GM12878 (cell line): ENCODE data around the gene ZNF577. TPM values are rescaled to one million over a fixed set of nuclear protein-coding genes. Genes with fewer than 3 reads are reported as not detected.
A peak's percentile ranks its signal among the peaks of the same experiment; 100 is the strongest.

ENCODE experiments used
- ATAC-seq: fragments of 200-7000 bp; cut with Tn5 transposase; 3 replicates; pipeline ENCODE4 v1.9.1; 2020; ENCODE audit warnings: mild to moderate bottlenecking, moderate library complexity
- BruUV-seq: library from RNA; stranded (reverse); fragments of 400-500 nt; replicated peaks from 2 replicates; lab custom pipeline; 2021; lab: Mats Ljungman, UMichigan
- CTCF ChIA-PET: fragments of 300-600 bp; sonication (Branson Sonifier 250); formaldehyde crosslinking; extraction: SDS; loops from one replicate; lab custom pipeline; 2021; ENCODE audit warnings: inconsistent platforms; lab: Yijun Ruan, JAX
- POLR2A ChIA-PET: fragments of 350-600 bp; formaldehyde crosslinking; extraction: SDS; loops from one replicate; lab custom pipeline; 2021; ENCODE audit warnings: inconsistent platforms; lab: Charles Lee
- RAD21 ChIA-PET: fragments of 300-600 bp; sonication (Branson Sonifier 250); formaldehyde crosslinking; loops from one replicate; lab custom pipeline; 2023; ENCODE audit warnings: antibody characterized with exemption; ENCODE audit not compliant: unreplicated experiment; lab: Charles Lee
- SMC1A ChIA-PET: fragments of 300-600 bp; sonication (Branson Sonifier 250); formaldehyde crosslinking; loops from one replicate; lab custom pipeline; 2023; ENCODE audit not compliant: unreplicated experiment, uncharacterized antibody; lab: Charles Lee
- DNase-seq: peaks from one replicate; pipeline ENCODE4 v3.0.0-alpha.2; 2011; ENCODE audit warnings: low read depth, low spot score
- FAIRE-seq: peaks from 3 replicates; lab custom pipeline; 2011; peaks lifted over from hg19 to GRCh38; lab: Jason Lieb, UNC
- H2AFZ ChIP-seq: 2 replicates; pipeline ENCODE4 v1.6.0; 2011; ENCODE audit warnings: low read depth, low read length, control low read depth; ENCODE audit not compliant: control insufficient read depth
- H3K27ac ChIP-seq: 2 replicates; pipeline ENCODE4 v1.5.1; 2011; ENCODE audit warnings: control low read depth; ENCODE audit not compliant: control insufficient read depth, insufficient read depth
- H3K27me3 ChIP-seq, 2 experiments: replicated peaks in 1 of 2; 2 replicates each; pipeline versions ENCODE4 v1.6.0 to v1.6.1; 2011; ENCODE audit warnings: low read length in 1 of 2; ENCODE audit not compliant: control insufficient read depth in 2 of 2, insufficient read depth in 2 of 2
- H3K36me3 ChIP-seq, 2 experiments: 2 replicates each; pipeline ENCODE4 v1.5.1; 2011; ENCODE audit warnings: low read length in 1 of 2; ENCODE audit not compliant: control insufficient read depth in 2 of 2, insufficient read depth in 2 of 2
- H3K4me1 ChIP-seq: 2 replicates; pipeline ENCODE4 v1.6.1; 2011; ENCODE audit warnings: mild to moderate bottlenecking, low read length, moderate library complexity, mixed read lengths; ENCODE audit not compliant: control insufficient read depth, insufficient read depth
- H3K4me2 ChIP-seq: 2 replicates; pipeline ENCODE4 v1.6.0; 2011; ENCODE audit warnings: control low read depth; ENCODE audit not compliant: control insufficient read depth, insufficient read depth
- H3K4me3 ChIP-seq: fragments of 200-600 bp; sonication (generic); 2 replicates; pipeline ENCODE4 v1.5.1; 2016
- H3K79me2 ChIP-seq: 2 replicates; pipeline ENCODE4 v1.6.0; 2011; ENCODE audit warnings: low read length; ENCODE audit not compliant: control insufficient read depth, insufficient read depth
- H3K9ac ChIP-seq: 2 replicates; pipeline ENCODE4 v1.8.0; 2011; ENCODE audit warnings: low read length, control low read depth, mixed read lengths; ENCODE audit not compliant: control insufficient read depth, insufficient read depth
- H3K9me3 ChIP-seq: replicated peaks from 3 replicates; pipeline ENCODE4 v1.5.1; 2011; ENCODE audit warnings: mild to moderate bottlenecking, low read length; ENCODE audit not compliant: control insufficient read depth, insufficient read depth
- H4K20me1 ChIP-seq: 2 replicates; pipeline ENCODE4 v1.6.0; 2011; ENCODE audit not compliant: control insufficient read depth, insufficient read depth
- BMI1 ChIP-seq: fragments of 450-650 bp; IDR thresholded peaks from 2 replicates; pipeline ENCODE4 v1.6.1; 2016; ENCODE audit warnings: mild to moderate bottlenecking, moderate library complexity, borderline replicate concordance
- BRCA1 ChIP-seq: IDR thresholded peaks from 2 replicates; pipeline ENCODE4 v1.6.1; 2011; ENCODE audit warnings: low read depth, low read length, improper control_type of control experiment
- CBFB ChIP-seq: IDR thresholded peaks from 2 replicates; pipeline ENCODE4 v1.6.1; 2016; ENCODE audit warnings: antibody characterized with exemption, low read depth
- CEBPB ChIP-seq, 2 experiments: fragments of 150-350 bp in 1 of 2; IDR thresholded peaks; 2 replicates each; pipeline ENCODE4 v1.6.1; 2012 to 2014; ENCODE audit warnings: low read depth in 2 of 2, low read length in 2 of 2, borderline replicate concordance in 1 of 2, inconsistent platforms in 1 of 2
- CHD4 ChIP-seq: fragments of 200-600 bp; sonication (generic); IDR thresholded peaks from 2 replicates; pipeline ENCODE4 v1.6.1; 2016; ENCODE audit warnings: mild to moderate bottlenecking
- CREM ChIP-seq: IDR thresholded peaks from 2 replicates; pipeline ENCODE4 v1.6.1; 2014; ENCODE audit warnings: antibody characterized with exemption, low read depth
- FOXM1 ChIP-seq: IDR thresholded peaks from 2 replicates; pipeline ENCODE4 v1.6.1; 2012; ENCODE audit warnings: low read depth, mild to moderate bottlenecking, inconsistent platforms, low read length, moderate library complexity
- HDAC6 ChIP-seq: fragments of 200-600 bp; sonication (generic); IDR thresholded peaks from one replicate; pipeline ENCODE4 v1.8.0; 2017; ENCODE audit warnings: antibody characterized with exemption; ENCODE audit not compliant: unreplicated experiment
- KDM1A ChIP-seq: fragments of 200-600 bp; sonication (generic); IDR thresholded peaks from 2 replicates; pipeline ENCODE4 v1.6.1; 2016; ENCODE audit warnings: borderline replicate concordance
- LARP7 ChIP-seq: fragments of 450-650 bp; IDR thresholded peaks from 2 replicates; pipeline ENCODE4 v1.6.1; 2017; ENCODE audit warnings: mild to moderate bottlenecking
- NFIC ChIP-seq: IDR thresholded peaks from 2 replicates; pipeline ENCODE4 v1.6.1; 2012; ENCODE audit warnings: low read depth, mild to moderate bottlenecking, inconsistent platforms, low read length, moderate library complexity
- PML ChIP-seq: IDR thresholded peaks from 2 replicates; pipeline ENCODE4 v1.6.1; 2012; ENCODE audit warnings: low read length, inconsistent platforms
- POU2F2 ChIP-seq: IDR thresholded peaks from 3 replicates; pipeline ENCODE4 v1.6.1; 2011; ENCODE audit warnings: low read depth, mild to moderate bottlenecking, low read length, borderline replicate concordance
- SIN3A ChIP-seq: IDR thresholded peaks from 2 replicates; pipeline ENCODE4 v1.6.1; 2012; ENCODE audit warnings: low read depth, low read length, improper control_type of control experiment
- SMARCA5 ChIP-seq: fragments of 450-650 bp; IDR thresholded peaks from 2 replicates; pipeline ENCODE4 v1.6.1; 2017; ENCODE audit warnings: mild to moderate bottlenecking
- TAF1 ChIP-seq: IDR thresholded peaks from 2 replicates; pipeline ENCODE4 v1.6.1; 2011; ENCODE audit warnings: mild to moderate bottlenecking, low read depth, low read length, borderline replicate concordance
- WRNIP1 ChIP-seq: IDR thresholded peaks from 2 replicates; pipeline ENCODE4 v1.6.1; 2011; ENCODE audit warnings: low read depth, low read length, improper control_type of control experiment, borderline replicate concordance
- WGBS: methylation state at CpG from one replicate; pipeline ENCODE4 v1.1.6; 2016; ENCODE audit warnings: low lambda C conversion rate; ENCODE audit not compliant: insufficient replicate concordance, insufficient coverage; ENCODE audit errors: missing lambda C conversion rate; 5-methylcytosine and 5-hydroxymethylcytosine counted together
- in situ Hi-C: fragments of 300-500 bp; cut with MboI; formaldehyde crosslinking; loops from 9 replicates; pipeline ENCODE4 v1.14.3; 2018; ENCODE audit warnings: mixed read lengths
- intact Hi-C: fragments of 100-400 bp; cut with micrococcal nuclease; formaldehyde crosslinking; loops from one replicate; pipeline ENCODE4 v1.14.2; 2022; ENCODE audit not compliant: unreplicated experiment
- polyA plus RNA-seq, 11 experiments: library from polyadenylated mRNA; depleted of rRNA in 4 of 11; unstranded in 6 of 11; stranded (reverse) in 5 of 11; fragments of >200 nt; fragmentation: Nextera tagmentation in 4 of 11; fragmentation: Illumina TruSeq in 1 of 11; extraction: Ambion mirVana in 4 of 11; extraction: Trizol in 1 of 11; gene quantifications; 1 replicate in 1 of 11; 2 replicates in 10 of 11; pipeline versions ENCODE4 v1.2.1 to v1.2.3, GENCODE V29; 2011 to 2016; ENCODE audit warnings: inconsistent platforms in 2 of 11, missing spikeins in 2 of 11, low read depth in 1 of 11
- total RNA-seq, 4 experiments: library from RNA; depleted of rRNA in 3 of 4; stranded (reverse); fragments of >200 nt in 3 of 4; fragmentation: Illumina TruSeq in 1 of 4; extraction: Trizol in 1 of 4; gene quantifications; 2 replicates each; pipeline versions ENCODE4 v1.2.1 to v1.2.3, GENCODE V29; 2013 to 2021
- TF ChIP-seq, protein P1 (sequence below): IDR thresholded peaks from 2 replicates; pipeline ENCODE4 v1.6.1; 2011; ENCODE audit warnings: mild to moderate bottlenecking, low read depth, low read length, moderate library complexity; ENCODE audit not compliant: insufficient replicate concordance
- TF ChIP-seq, protein P2 (sequence below): IDR thresholded peaks from 2 replicates; pipeline ENCODE4 v1.6.1; 2012; ENCODE audit warnings: low read depth, low read length, improper control_type of control experiment
- TF ChIP-seq, protein P3 (sequence below): fragments of 450-650 bp; IDR thresholded peaks from 2 replicates; pipeline ENCODE4 v1.6.1; 2017; ENCODE audit warnings: mild to moderate bottlenecking, low read depth, inconsistent platforms; ENCODE audit not compliant: poor library complexity, severe bottlenecking

Gene ZNF577
- total and polyA plus RNA-seq, 10 of the 15 experiments (the other 5 are each of a cell fraction or from before 2014, with no cell fraction given): 1.0 to 6.1 (median 4.5) TPM

DNA sequence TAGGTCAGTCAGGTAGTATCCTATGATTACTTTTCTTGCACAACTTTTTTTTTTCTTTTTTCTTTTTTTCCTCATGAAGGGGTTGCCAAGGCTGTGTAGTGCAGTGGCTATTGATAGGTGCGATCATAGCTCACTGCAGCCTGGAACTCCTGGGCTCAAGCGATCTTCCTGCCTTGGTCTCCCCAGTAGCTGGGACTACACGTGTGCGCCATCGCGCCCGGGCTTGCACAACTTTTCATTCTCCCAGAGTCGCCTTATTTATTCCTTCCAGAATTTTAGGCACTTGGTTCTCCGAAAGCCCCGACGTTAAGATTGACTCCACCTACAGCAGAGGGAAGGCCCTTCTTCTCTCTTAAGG lies 38.7 kb upstream of the ZNF577 start:
- H3K27me3 ChIP-seq: no peaks in the 10 kb centered on the region
- ChIA-PET RAD21 (no interaction called here), SMC1A (no interaction called here), CTCF (no interaction called here), POLR2A (no interaction called here)
- H3K4me3 ChIP-seq: peak overlapping the region; percentile 77
- intact Hi-C loops (loop anchor here (2.0 to 10.0 kb wide), 3 partner anchors 60 to 311 kb away; partner anchors contain the start of genes ZNF350 and ZNF432), in situ Hi-C loops (no loop called here)
- H4K20me1 ChIP-seq: no peaks in the 10 kb centered on the region
- WGBS: 67% methylated on average over 11 of the region's 11 CpGs
- peaks cover 12% of the 10 kb centered on the region for H3K9me3 ChIP-seq
- H3K4me2 ChIP-seq: peak overlapping the region; percentile 28
- no peak for TF ChIP-seq FOXM1
- no peak for TF ChIP-seq HDAC6
- no peak for TF ChIP-seq POU2F2
- no peak for TF ChIP-seq LARP7
- TF ChIP-seq NFIC: no peak
- TF ChIP-seq CHD4: no peak
- TF ChIP-seq, protein P1, sequence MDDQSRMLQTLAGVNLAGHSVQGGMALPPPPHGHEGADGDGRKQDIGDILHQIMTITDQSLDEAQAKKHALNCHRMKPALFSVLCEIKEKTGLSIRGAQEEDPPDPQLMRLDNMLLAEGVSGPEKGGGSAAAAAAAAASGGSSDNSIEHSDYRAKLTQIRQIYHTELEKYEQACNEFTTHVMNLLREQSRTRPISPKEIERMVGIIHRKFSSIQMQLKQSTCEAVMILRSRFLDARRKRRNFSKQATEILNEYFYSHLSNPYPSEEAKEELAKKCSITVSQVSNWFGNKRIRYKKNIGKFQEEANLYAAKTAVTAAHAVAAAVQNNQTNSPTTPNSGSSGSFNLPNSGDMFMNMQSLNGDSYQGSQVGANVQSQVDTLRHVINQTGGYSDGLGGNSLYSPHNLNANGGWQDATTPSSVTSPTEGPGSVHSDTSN: no peak
- TF ChIP-seq TAF1: no peak
- TF ChIP-seq WRNIP1: no peak
- no peak for TF ChIP-seq BMI1
- TF ChIP-seq CREM: no peak
- no peak for TF ChIP-seq BRCA1
- no peak for TF ChIP-seq PML
- TF ChIP-seq, protein P2, sequence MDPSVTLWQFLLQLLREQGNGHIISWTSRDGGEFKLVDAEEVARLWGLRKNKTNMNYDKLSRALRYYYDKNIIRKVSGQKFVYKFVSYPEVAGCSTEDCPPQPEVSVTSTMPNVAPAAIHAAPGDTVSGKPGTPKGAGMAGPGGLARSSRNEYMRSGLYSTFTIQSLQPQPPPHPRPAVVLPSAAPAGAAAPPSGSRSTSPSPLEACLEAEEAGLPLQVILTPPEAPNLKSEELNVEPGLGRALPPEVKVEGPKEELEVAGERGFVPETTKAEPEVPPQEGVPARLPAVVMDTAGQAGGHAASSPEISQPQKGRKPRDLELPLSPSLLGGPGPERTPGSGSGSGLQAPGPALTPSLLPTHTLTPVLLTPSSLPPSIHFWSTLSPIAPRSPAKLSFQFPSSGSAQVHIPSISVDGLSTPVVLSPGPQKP: no peak
- TF ChIP-seq SIN3A: no peak
- TF ChIP-seq, protein P3, sequence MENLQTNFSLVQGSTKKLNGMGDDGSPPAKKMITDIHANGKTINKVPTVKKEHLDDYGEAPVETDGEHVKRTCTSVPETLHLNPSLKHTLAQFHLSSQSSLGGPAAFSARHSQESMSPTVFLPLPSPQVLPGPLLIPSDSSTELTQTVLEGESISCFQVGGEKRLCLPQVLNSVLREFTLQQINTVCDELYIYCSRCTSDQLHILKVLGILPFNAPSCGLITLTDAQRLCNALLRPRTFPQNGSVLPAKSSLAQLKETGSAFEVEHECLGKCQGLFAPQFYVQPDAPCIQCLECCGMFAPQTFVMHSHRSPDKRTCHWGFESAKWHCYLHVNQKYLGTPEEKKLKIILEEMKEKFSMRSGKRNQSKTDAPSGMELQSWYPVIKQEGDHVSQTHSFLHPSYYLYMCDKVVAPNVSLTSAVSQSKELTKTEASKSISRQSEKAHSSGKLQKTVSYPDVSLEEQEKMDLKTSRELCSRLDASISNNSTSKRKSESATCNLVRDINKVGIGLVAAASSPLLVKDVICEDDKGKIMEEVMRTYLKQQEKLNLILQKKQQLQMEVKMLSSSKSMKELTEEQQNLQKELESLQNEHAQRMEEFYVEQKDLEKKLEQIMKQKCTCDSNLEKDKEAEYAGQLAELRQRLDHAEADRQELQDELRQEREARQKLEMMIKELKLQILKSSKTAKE: no peak
- TF ChIP-seq CEBPB (IDR thresholded peaks at IDR 0.05; ENCODE audit: borderline replicate concordance in 1 of 2, low read depth in 2 of 2, low read length in 2 of 2): no peak
- TF ChIP-seq KDM1A: no peak
- no peak for TF ChIP-seq SMARCA5
- no peak for TF ChIP-seq CBFB
- H3K27ac ChIP-seq: peak overlapping the region; percentile 70; the same call in 1 of the 2 replicates
- H3K36me3 ChIP-seq: peaks cover 0 to 7% of the 10 kb centered on the region in 2 experiments; a peak in 1 of 4 replicates
- peaks cover 6% of the 10 kb centered on the region for H3K79me2 ChIP-seq
- 0 out of 2 replicates have a peak, but pooled peaks cover 2% of the 10 kb centered on the region for H3K4me1 ChIP-seq
- ATAC-seq (no peak), FAIRE-seq (no peak), DNase-seq (no peak)
- BruUV-seq: no TSS peak
- H2AFZ ChIP-seq: peak overlapping the region; percentile 100
- no peak overlapping the region for H3K9ac ChIP-seq
